ENCODE results near the gene SLC49A3.
"Not testable (repeated sequence)": the region's sequence is repeated elsewhere in the genome, so short reads cannot be mapped to it uniquely, and the experiment has no call there.

The SLC49A3 gene

DNA sequence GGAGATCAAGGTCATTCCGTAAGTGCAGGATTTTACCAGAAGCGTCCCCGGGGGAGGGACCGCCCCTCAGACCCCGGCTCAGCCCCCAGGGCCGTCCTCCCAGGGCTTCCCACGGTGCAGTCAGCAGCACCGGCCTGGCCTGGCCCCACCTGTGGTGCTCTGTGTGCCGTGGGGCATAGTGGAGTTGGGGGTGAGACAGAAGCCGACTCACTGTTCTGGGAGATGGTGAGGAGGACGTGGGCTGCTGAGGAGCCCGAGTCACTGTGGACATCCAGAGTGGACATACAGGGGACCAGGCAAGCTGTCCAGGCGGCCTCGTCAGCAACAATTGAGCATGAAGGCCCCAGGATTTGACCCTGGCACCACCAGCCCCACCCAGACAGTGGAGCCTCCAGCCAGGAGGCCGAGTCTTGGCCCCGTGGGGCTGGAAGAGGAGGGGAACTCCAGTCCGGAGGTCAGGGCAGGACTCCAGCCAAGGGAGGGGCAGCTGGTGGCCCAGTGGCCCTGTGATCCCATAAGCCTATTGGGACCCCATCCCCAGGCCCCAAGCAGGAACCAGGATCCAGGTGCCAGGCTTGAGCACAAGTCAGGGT lies 34.0 kb downstream of the SLC49A3 start:
- no peak for DNase-seq (ENCODE audit: low read depth in 1 of 2, low spot score in 1 of 2)

DNA sequence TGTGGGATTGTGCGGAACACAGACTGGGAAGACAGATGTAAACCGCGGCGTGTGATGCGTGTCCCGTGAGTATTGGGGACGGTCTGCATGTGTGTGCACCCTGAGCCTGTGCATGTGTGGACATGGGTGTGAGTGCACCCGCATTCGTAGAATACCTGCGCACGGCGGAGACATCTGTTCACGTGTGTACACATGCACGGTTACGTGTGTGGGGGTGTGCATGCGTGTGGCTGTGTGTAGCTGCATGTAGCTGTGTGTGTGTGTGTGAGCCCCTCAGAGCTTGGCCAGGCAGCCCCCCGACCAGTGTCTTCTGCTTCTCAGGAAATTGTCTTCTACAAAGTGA lies 34.5 kb downstream of the SLC49A3 start:
- no peak for DNase-seq (ENCODE audit: low read depth in 1 of 2, low spot score in 1 of 2)

DNA sequence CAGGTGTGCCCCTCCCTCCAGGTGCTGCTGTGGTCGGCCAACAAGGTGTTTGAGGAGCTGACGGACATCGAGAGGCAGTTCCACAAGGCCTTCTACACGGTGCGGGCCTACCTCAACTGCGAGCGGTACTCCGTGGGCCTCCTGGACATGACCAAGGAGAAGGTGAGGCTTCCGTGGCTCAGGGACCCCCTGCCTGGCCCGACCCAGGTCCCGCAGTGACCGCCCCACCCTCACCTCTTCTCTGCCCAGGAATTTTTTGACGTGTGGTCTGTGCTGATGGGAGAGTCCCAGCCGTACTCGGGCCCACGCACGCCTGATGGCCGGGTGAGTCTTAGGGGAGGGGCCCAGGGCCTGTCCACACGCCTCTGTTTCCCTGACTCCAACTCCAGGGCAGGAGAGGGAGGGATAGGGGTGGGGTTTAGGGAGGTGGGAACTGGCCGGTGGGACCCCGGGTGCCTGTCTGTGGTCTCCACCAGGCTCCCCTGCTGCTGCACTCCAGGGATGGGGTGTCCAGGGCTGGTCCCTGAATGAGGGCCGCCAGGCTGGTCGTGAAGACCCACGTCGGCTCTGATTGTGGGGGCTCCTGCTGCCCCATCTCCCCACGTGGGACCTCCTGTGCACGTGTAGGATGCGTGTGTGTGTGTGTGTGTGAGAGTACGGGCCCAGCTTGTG lies 35.0 kb downstream of the SLC49A3 start:
- no peak for DNase-seq (ENCODE audit: low read depth in 1 of 2, low spot score in 1 of 2)

DNA sequence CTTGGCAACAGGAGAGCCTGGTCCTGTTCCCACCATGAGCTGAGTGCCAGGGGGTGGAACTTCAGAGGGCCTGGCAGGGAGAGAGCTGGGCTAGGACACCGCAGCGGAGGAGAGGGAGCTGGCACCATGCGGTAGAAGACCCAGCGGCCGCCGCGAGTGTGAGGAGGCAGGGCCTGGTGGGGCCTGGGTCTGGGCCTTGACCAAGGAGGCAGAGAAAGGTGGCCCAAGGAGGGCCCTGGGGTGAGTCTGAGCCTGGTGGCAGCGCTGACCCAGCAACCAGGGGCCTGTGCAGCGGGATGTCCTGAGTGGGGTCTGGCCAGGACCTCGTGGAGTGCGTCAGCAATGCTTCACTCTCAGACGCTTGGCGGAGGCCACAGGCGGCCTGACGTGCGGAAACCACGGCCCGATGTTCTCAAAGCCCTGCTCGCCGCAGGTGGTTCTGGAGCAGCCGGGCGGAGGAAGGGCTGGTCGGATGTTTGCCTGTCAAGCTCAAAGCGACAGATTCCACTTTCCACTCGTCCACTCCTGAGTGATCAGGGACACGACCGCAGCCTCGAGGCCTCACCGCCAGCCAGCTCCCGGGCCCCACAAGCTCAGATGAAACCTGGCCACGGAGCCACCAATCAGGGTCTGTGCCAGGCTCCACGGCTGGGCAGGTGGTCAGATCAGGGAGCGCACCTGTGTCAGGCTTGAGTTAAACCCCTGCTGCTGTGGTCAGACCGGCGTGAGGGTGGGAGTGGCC lies 35.7 kb downstream of the SLC49A3 start:
- DNase-seq (ENCODE audit: low read depth in 1 of 2, low spot score in 1 of 2), result no peak

DNA sequence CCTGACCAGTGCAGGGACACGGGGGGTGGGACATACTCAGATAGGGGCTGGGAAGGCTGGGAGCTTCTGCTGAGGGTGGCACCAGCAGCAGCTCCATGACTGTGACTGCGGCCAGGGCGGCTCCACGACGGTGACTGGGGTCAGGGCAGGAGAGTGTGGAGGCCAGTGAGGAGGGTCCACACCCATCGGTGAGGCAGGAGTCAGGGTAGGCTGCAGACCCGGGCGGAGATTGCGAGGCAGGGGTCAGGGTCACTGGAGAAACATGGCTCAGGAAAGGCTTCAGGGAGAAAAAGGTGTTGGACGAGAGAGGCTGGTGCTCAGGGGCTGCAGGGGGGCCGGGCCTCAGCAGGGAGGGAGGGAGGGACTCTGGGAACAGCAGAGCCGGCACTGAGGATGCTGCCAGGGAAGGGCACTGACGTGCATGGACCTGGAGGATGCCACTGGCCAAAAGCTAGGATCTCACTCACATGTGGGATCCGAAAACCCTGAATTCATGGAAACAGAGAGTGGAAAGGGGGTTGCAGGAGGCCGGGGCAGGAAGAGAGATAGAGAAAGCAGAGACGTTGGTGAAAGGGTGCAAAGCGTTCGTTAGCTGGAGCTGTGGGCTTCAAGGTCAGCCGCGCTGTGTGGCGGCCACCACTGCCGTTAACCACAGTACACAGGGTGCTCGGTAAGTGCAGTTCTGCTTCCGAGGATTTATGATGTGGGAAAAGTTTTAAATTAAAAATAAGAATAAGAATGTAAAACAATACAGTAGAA lies 36.9 kb downstream of the SLC49A3 start:
- no peak for DNase-seq (ENCODE audit: low read depth in 1 of 2, low spot score in 1 of 2)

DNA sequence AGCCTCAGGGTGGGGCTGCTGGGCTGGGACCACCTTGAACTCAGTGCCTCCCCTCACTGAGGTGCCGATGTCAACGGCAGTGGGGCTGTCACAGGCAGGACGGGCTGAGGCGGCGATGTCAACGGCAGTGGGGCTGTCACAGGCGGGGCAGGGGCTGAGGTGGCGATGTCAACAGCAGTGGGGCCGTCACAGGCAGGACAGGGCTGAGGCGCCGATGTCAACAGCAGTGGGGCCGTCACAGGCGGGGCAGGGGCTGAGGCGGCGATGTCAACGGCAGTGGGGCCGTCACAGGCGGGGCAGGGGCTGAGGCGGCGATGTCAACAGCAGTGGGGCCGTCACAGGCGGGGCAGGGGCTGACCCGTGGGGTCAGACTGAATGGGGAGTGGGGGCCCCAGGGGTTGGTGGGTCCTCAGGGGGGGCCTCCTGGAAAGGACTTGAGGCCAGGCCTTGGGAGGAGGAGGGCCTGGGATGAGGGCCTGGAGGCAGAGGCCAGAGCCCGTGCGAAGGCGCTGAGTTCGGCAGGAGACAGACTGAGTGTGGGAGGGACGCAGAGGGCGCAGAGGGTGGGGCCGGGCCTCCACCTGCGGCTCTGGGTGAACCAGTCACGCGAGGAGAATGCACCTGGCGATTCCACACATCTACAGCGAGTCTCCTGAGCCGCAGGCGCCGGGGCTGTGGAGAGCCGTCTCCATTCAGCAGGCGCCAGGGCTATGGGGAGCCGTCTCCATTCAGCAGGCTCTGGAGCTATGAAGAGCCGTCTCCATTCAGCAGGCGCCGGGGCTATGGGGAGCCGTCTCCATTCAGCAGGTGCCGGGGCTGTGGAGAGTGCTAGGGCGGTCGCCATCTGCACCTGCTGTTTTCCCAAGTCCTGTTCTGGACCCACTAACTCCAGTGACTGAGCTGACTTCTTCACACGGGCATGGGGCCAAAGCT lies 37.7 kb downstream of the SLC49A3 start:
- no peak for DNase-seq (ENCODE audit: low read depth in 1 of 2, low spot score in 1 of 2)

DNA sequence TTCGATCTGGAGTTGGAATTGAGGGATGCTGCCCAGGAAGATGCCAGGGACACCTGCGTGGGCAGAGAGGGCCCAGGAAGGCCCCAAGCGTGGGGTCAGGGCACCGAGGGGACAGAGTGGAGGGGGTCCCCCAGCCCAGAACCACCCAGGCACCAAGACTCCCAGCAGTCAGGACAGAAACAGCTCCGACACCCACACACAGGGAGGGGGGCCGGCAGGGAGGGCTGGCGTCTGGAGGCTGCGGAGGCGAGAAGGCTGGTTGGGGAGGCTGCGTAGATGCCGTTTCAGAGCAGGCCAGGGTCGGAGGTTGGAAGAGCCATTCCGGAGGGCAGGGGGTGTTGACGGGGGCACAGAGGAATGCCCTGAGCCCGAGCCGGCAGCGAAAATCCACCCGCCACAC lies 38.5 kb downstream of the SLC49A3 start:
- DNase-seq (ENCODE audit: low read depth in 1 of 2, low spot score in 1 of 2), result no peak

DNA sequence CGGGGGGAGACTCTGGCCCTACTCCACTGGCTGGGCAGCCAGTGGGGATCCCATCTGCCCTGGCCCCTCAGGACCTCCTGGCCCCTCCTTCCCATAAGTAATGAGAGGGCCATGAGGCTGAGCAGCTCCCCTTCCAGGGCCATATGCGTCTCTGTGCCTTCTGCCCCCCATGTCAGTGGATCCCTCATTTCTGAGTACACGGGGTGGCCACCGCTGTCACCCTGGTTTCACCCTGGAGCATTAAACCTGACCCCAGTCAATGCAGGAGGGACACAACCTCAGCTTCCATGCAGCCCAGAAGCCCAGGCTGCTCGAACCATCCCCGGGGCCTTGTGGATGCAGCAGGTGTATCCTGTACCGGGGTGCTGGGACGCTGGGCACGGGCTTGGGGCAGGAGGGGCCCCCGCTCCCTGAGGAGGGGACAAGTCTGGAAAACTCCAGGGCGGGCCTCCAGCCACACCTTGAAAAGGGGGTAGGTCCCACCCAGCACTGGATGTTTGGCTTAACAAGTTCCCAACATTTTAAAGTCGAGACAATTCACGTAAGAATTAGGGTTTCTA lies 39.1 kb downstream of the SLC49A3 start:
- DNase-seq (ENCODE audit: low read depth in 1 of 2, low spot score in 1 of 2), result no peak

DNA sequence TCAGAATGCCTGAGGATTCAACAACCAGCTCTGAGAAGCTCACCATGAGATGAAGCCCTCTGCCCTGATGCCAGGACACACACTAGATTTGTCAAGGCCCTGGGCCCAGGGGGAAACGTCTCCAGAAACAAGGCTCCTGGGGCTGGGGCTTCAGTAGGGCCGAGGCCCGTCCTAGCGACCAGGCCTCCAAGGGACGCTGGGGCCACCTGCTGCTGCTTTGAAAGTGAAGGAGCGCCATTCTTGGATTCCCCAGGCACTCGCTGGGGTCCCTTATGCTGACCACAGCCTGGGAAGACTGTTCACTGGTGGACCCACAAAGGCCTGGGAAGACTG lies 39.7 kb downstream of the SLC49A3 start:
- no peak for DNase-seq (ENCODE audit: low read depth in 1 of 2, low spot score in 1 of 2)

DNA sequence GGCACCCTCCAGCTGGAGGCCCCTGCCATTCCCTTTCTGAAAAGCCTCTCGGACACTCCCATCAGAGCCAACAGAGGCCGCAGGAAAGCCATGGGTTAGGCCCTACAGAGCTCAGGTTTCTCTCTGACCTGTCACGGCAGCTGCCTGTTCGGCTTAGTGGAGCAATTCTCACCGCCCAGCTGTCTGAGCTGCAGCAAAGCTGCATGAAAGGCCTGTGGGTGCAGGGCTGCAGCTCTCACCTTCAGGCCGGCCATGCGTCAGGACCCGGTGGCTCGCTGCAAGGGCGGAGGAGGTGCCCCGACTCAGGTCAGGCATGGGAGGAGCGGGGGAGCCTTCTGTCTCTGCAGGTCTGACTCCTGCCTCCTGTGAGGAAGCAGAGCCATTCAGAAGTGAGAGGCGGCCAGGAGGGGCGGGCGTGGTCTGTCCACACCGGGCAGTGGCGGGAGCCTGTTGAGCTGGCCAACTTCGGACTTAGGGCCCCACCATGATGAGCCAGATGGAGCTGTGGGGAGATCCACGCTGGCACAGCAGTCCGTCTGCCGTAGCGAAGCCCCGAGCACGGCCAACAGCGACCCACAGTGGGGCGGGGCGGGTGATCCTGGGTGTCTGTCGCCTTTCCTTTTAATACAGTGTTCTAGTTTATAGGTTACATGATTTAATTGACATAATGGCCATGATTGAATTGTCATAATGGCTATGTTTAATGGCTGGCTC lies 40.2 kb downstream of the SLC49A3 start:
- no peak for DNase-seq (ENCODE audit: low read depth in 1 of 2, low spot score in 1 of 2)

DNA sequence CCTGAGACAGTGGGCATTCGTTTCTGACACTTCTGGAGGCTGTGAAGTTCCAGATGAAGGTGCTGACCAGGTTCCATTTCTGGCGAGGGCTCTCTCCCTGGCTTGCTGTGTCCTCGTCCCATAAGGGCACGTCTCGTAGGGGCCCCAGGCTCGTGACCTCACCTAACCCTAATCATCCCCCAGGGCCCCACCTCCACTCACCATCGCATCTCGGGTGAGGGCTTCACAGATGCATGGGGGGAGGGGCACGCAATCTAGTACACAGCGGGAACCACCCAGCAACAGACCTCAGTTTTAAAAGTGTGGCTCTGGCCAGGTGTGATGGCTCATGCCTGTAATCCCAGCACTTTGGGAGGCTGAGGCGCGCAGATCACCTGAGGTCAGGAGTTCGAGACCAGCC lies 41.5 kb downstream of the SLC49A3 start:
- DNase-seq (ENCODE audit: low read depth in 1 of 2, low spot score in 1 of 2), result no peak

DNA sequence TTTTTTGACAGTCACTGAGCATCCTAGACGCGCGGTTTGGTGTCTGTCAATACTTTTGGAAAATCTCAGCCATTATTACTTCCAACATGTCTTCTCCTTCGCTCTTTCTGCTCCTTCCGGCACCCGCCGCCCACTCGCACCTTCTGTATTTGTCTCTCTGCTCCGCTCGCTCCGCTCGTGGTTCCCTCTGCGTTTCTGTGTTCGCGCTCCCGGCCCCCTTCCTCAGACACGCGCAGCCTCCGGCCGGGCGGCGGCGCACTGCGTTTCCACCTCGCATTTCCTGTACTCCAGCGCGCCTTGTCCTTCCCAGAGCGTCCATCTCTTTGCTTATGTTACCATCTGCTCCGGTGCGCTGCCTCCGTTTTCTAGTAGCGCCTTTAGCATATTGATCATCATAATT lies 42.5 kb downstream of the SLC49A3 start:
- DNase-seq (ENCODE audit: low read depth in 1 of 2, low spot score in 1 of 2), result no peak

DNA sequence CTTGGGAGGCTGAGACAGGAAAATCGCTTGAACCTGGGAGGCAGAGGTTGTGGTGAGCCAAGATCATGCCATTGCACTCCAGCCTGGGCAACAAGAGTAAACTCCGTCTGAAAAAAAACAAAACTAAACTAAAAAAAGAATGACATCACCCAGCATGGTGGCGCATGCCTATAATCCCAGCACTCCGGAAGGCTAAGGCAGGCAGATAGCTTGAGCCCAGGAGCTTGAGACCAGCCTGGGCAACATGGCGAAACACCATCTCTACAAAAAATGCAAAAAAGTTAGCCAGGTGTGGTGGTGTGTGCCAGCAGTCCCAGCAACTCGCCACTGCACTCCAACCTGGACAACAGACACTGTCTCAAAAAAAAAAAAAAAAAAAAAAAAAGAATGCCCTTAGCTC lies 46.6 kb downstream of the SLC49A3 start:
- DNase-seq (ENCODE audit: low read depth in 1 of 2, low spot score in 1 of 2), result not testable (repeated sequence)

DNA sequence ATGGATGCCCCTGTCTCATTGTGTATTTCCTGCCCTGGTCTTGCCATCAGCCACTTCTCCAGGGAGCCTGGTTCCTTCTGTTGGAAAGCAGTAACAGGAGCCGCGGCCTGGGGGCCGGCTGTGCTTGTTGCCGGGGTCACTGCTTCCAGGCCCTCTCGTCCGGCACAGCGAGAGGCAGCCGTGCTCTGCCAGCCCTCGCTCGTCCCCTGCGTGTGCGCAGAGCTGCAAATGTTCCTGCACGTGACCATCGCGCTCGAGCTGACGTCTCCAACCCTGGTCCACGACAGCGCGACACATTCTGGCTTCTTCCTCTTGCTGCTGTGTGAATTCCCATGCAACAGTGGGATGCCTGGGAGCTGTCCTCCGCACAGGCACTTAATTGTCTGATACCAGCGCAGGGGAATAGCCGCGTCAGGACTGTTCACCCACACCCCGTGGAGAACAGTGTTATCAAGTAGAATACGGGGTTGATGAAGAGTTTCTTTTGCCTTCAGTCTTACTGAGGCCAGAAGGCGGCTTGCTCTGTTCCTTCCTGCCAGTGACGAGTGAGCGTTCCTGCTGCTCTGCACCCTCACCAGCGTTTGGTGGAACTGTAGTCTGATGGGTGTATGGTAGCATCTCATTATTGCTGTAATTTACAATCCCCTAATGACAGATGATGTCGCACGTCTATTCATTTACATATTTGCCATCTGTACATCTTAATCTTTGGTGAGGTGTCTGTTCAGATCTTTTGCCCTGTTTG lies 51.2 kb downstream of the SLC49A3 start:
- no peak for DNase-seq (ENCODE audit: low read depth in 1 of 2, low spot score in 1 of 2)

DNA sequence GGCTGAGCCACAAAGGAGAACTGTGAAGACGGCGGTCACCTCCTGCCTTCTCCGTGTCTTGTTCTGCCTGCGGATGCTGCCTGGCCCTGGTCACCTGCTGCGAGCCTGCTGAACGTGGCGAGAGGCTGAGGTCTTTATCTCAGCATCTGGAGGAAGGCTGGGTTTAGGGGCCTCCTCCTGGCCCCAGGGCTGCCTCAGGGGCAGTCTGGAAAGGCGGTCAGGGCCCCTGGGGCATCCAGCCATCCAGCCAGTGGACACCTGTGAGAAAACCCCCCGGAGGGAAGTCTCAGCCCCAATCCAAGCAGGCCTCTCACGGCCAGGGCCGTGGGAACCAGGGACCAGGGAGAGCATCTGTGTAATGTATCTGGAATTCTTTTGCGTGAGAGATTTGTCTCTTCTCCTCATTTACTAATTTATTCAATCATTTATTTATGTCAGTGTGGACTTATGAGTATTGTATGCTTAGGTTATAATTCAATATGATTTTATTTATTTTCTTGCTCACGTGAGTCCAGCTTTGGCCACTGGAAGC lies 52.3 kb downstream of the SLC49A3 start:
- no peak for DNase-seq (ENCODE audit: low read depth in 1 of 2, low spot score in 1 of 2)

DNA sequence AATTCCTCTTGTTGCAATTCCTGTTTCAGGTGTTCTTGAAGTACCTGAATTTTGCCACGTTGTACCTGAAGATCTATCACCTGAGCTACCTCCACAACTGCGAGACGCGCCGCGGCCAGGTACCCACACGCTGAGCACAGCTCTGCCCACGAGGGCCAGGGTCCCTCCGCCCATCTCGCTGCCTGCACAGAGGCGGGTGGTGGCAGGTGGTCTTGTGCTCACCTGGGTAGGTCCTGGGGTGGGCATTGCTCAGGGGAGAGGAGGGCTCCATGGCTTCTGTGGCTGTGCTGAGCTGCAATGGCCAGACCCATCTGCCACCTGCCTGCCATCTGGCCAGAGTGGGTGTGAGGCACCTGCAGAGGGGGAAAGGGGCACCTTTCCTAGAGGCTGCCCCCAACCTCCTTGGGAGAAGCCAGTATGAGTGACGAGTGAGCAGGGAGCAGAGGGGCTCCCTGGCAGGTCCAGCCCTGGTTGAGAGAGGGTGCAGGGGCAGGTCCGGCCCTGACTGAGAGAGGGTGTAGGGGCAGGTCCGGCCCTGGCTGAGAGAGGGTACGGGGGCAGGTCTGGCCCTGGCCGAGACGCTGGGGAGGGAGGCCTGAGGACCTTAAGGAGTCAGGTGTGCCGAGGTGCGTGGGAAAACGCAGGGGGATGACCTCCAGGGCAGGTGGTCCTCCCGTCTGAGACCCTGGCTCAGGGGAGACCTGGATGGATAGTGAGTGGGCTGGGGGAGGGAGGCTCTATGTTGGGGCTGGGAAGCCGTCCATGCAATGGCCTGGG lies 52.9 kb downstream of the SLC49A3 start:
- DNase-seq (ENCODE audit: low read depth in 1 of 2, low spot score in 1 of 2), result no peak

DNA sequence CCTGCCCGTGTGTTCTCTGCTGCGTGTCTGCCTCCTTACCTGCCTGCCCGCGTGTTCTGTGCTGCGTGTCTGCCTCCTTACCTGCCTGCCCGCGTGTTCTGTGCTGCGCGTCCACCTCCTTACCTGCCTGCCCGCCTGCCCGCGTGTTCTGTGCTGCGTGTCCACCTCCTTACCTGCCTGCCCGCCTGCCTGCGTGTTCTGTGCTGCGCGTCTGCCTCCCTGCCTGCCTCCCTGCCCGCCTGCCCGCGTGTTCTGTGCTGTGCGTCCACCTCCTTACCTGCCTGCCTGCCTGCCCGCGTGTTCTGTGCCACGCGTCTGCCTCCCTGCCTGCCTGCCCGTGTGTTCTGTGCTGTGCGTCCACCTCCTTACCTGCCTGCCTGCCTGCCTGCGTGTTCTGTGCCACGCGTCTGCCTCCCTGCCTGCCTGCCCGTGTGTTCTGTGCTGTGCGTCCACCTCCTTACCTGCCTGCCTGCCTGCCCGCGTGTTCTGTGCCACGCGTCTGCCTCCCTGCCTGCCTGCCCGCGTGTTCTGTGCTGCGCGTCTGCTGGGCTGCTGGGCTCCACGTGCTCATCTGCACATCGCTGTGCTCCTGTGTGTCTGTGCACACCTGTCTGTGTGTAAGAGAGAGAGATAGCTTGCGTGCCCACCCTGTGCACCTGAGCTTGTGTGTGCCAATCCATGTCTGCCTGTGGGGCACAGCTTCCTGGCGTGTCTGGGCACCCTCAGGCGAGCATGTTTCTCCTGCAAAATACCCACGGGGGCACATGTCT lies 53.7 kb downstream of the SLC49A3 start:
- not testable (repeated sequence) for DNase-seq (ENCODE audit: low read depth in 1 of 2, low spot score in 1 of 2)

DNA sequence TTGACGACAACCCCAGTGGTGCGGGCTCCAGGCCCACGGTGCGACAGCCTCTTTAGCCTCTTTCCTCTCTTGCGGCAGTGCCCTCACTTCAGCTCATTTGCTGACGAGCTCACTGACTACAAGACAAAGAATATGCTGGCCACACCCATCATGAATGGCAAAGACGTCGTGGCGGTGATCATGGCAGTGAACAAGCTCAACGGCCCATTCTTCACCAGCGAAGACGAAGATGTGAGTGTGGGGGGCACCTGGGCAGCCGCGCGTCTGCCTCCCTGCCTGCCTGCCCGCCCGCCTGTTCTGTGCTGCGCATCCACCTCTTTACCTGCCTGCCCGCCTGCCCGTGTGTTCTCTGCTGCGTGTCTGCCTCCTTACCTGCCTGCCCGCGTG lies 54.4 kb downstream of the SLC49A3 start:
- DNase-seq (ENCODE audit: low read depth in 1 of 2, low spot score in 1 of 2), result no peak
